ENCODE results near the gene TUBB4A.

DNA sequence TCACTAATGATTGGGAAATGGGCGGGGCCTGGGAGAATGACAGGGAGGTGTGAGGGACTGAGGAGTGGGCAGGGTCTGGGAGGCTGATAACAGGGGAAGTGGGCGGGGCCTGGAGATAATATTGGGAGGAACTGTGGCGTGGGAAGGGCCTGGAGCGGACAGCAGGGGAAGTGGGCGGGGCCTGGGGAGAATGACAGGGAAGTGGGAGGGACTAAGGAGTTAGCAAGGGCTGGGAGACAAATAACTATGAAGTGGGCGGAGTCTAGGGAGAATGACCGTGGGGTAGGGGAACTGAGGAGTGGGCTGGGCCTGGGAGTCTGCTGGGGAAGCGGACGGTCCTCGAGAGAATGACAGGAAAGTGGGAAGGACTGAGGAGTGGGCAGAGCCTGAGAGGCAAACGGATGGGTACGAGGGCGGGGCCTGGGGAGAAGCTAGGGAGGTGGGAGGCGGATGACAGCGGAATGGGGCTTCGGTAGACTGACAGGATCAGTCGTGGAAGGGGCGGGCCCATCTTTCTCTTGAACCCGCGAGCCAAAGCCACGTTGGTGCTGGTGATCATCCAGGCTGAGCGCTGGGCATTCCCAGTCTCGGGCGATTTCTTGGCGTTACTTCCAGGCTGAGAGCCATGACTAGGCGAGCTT lies 14.0 kb upstream of the TUBB4A start:
- TF ChIP-seq, protein P1, sequence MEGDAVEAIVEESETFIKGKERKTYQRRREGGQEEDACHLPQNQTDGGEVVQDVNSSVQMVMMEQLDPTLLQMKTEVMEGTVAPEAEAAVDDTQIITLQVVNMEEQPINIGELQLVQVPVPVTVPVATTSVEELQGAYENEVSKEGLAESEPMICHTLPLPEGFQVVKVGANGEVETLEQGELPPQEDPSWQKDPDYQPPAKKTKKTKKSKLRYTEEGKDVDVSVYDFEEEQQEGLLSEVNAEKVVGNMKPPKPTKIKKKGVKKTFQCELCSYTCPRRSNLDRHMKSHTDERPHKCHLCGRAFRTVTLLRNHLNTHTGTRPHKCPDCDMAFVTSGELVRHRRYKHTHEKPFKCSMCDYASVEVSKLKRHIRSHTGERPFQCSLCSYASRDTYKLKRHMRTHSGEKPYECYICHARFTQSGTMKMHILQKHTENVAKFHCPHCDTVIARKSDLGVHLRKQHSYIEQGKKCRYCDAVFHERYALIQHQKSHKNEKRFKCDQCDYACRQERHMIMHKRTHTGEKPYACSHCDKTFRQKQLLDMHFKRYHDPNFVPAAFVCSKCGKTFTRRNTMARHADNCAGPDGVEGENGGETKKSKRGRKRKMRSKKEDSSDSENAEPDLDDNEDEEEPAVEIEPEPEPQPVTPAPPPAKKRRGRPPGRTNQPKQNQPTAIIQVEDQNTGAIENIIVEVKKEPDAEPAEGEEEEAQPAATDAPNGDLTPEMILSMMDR (IDR thresholded peaks at IDR 0.05): no peak
- TF ChIP-seq EZH2phosphoT487 (IDR thresholded peaks at IDR 0.05): no peak
